Endothelial cell of umbilical vein (primary cell): Measurements from ENCODE around the gene VIL1.

Experiments used
- EZH2 ChIP-seq: IDR thresholded peaks from 2 replicates; pipeline ENCODE4 v1.6.1; 2012; ENCODE audit warnings: borderline replicate concordance, low read depth, mild to moderate bottlenecking, moderate library complexity, low read length, inconsistent platforms; ENCODE audit not compliant: severe bottlenecking
- FOS ChIP-seq: IDR thresholded peaks from 2 replicates; pipeline ENCODE4 v1.6.1; 2011; ENCODE audit warnings: mild to moderate bottlenecking, low read length, moderate library complexity, borderline replicate concordance; ENCODE audit not compliant: insufficient read depth
- GATA2 ChIP-seq: IDR thresholded peaks from 2 replicates; pipeline ENCODE4 v1.7.0; 2011; ENCODE audit warnings: low read depth, mild to moderate bottlenecking, moderate library complexity, mixed read lengths, low read length; ENCODE audit not compliant: insufficient read length, insufficient read depth
- JUN ChIP-seq: IDR thresholded peaks from 2 replicates; pipeline ENCODE4 v1.6.1; 2011; ENCODE audit warnings: borderline replicate concordance, low read depth; ENCODE audit not compliant: insufficient read length, insufficient read depth
- POLR2A ChIP-seq: IDR thresholded peaks from 2 replicates; pipeline ENCODE4 v1.6.1; 2012; ENCODE audit warnings: low read depth, mild to moderate bottlenecking, control low read depth, low read length
- POLR2AphosphoS5 ChIP-seq: IDR thresholded peaks from 2 replicates; pipeline ENCODE4 v1.6.1; 2012; ENCODE audit warnings: low read depth, mild to moderate bottlenecking, control low read depth, low read length, moderate library complexity; ENCODE audit not compliant: insufficient read depth
- TF ChIP-seq, protein P1 (sequence below), 2 donors: IDR thresholded peaks; 1 replicate in 1 of 2; 2 replicates in 1 of 2; pipeline ENCODE4 v1.5.1; 2011; ENCODE audit warnings: low read length in 2 of 2, mild to moderate bottlenecking in 2 of 2, moderate library complexity in 2 of 2, control low read depth in 1 of 2, inconsistent platforms in 1 of 2, low read depth in 1 of 2; ENCODE audit not compliant: insufficient read depth in 1 of 2; ENCODE audit errors: extremely low read depth in 1 of 2
- TF ChIP-seq, protein P2 (sequence below): IDR thresholded peaks from 2 replicates; pipeline ENCODE4 v1.6.1; 2011; ENCODE audit not compliant: insufficient read depth, insufficient read length

DNA sequence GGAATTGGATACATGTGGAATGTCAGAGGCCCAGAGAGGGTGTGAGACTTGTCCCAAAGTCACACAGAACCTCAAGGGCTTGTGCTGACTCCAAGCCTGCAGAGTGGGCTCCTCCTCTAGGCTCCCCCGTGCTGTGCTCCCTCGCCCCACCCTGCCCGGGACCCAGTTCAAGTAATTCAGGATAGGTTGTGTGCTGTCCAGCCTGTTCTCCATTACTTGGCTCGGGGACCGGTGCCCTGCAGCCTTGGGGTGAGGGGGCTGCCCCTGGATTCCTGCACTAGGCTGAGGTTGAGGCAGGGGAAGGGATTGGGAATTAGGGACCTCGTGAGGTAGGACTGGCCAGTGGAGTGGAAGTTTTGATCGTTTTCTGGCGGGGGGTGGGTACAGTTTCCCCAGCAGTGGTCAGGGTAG is 16.4 kb upstream of the VIL1 start:
- TF ChIP-seq, protein P1, sequence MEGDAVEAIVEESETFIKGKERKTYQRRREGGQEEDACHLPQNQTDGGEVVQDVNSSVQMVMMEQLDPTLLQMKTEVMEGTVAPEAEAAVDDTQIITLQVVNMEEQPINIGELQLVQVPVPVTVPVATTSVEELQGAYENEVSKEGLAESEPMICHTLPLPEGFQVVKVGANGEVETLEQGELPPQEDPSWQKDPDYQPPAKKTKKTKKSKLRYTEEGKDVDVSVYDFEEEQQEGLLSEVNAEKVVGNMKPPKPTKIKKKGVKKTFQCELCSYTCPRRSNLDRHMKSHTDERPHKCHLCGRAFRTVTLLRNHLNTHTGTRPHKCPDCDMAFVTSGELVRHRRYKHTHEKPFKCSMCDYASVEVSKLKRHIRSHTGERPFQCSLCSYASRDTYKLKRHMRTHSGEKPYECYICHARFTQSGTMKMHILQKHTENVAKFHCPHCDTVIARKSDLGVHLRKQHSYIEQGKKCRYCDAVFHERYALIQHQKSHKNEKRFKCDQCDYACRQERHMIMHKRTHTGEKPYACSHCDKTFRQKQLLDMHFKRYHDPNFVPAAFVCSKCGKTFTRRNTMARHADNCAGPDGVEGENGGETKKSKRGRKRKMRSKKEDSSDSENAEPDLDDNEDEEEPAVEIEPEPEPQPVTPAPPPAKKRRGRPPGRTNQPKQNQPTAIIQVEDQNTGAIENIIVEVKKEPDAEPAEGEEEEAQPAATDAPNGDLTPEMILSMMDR (IDR thresholded peaks at IDR 0.05; ENCODE audit: extremely low read depth in 1 of 2, insufficient read depth in 1 of 2, low read depth in 1 of 2, low read length in 2 of 2), result no peak
- no peak for TF ChIP-seq POLR2A
- no peak for TF ChIP-seq POLR2AphosphoS5
- no peak for TF ChIP-seq EZH2
- no peak for TF ChIP-seq FOS
- no peak for TF ChIP-seq JUN
- no peak for TF ChIP-seq GATA2
- TF ChIP-seq, protein P2, sequence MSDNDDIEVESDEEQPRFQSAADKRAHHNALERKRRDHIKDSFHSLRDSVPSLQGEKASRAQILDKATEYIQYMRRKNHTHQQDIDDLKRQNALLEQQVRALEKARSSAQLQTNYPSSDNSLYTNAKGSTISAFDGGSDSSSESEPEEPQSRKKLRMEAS, result no peak
